Activated naive CD4-positive, alpha-beta T cell treated with anti-CD3 and anti-CD28 coated beads, Interleukin-2, amount 50 U/mL, for 72 hours (primary cell): ENCODE measurements around the gene CEP70. TPM values are rescaled to one million over a fixed set of nuclear protein-coding genes. Genes with fewer than 3 reads are reported as not detected.
"Not testable (repeated sequence)": the region's sequence is repeated elsewhere in the genome, so short reads cannot be mapped to it uniquely, and the experiment has no call there.

ENCODE experiments used
- ATAC-seq, 2 donors: fragments of 150-1000 bp; cut with Tn5 transposase; 2 replicates each; pipeline ENCODE4 v1.10.0; 2021; ENCODE audit warnings: mild to moderate bottlenecking in 2 of 2, moderate library complexity in 2 of 2
- DNase-seq, 2 donors: peaks; one replicate each; pipeline ENCODE4 v3.0.0; 2021 to 2022; ENCODE audit warnings: low spot score in 2 of 2
- H3K27ac Mint-ChIP-seq, 2 donors: one replicate each; pipeline ENCODE4 v1.8.0; 2022; ENCODE audit warnings: mild to moderate bottlenecking in 2 of 2, mixed read lengths in 2 of 2
- H3K36me3 Mint-ChIP-seq, 2 donors: one replicate each; pipeline ENCODE4 v1.8.0; 2022; ENCODE audit warnings: mixed read lengths in 2 of 2
- H3K9me3 Mint-ChIP-seq, 2 donors: one replicate each; pipeline ENCODE4 v1.8.0; 2022; ENCODE audit warnings: mixed read lengths in 2 of 2
- total RNA-seq, 2 donors: library from RNA; stranded (reverse); gene quantifications; one replicate each; pipeline ENCODE4 v1.2.3, GENCODE V29; 2022

The CEP70 gene
- total RNA-seq, 2 donors from 2014 or later, result 13.4 to 41.6 TPM

GRCh38 chr3:138494607-138494929 is 99.5 kb downstream of the CEP70 start:
- DNase-seq, result no peak
- no peak for ATAC-seq
- peaks cover 7 to 12% of the 10 kb centered on the region in 2 donors for H3K36me3 Mint-ChIP-seq
- H3K9me3 Mint-ChIP-seq, result peaks cover 5 to 17% of the 10 kb centered on the region in 2 donors
- H3K27ac Mint-ChIP-seq, result no peak overlapping the region

GRCh38 chr3:138493804-138494606 is 100.1 kb downstream of the CEP70 start:
- H3K9me3 Mint-ChIP-seq, result peaks cover 7 to 20% of the 10 kb centered on the region in 2 donors
- H3K36me3 Mint-ChIP-seq, result peaks cover 8 to 14% of the 10 kb centered on the region in 2 donors
- DNase-seq, result no peak
- peak; percentile 49 to 50 for ATAC-seq
- no peak overlapping the region for H3K27ac Mint-ChIP-seq

GRCh38 chr3:138492980-138493675 is 100.9 kb downstream of the CEP70 start:
- DNase-seq, result no peak
- no peak for ATAC-seq
- H3K27ac Mint-ChIP-seq, result no peak overlapping the region
- peaks cover 14 to 19% of the 10 kb centered on the region in 2 donors for H3K36me3 Mint-ChIP-seq
- H3K9me3 Mint-ChIP-seq, result peaks cover 11 to 25% of the 10 kb centered on the region in 2 donors

GRCh38 chr3:138491971-138492370 is 102.1 kb downstream of the CEP70 start:
- no peak overlapping the region for H3K27ac Mint-ChIP-seq
- peaks cover 25 to 28% of the 10 kb centered on the region in 2 donors for H3K36me3 Mint-ChIP-seq
- H3K9me3 Mint-ChIP-seq, result peaks cover 20 to 32% of the 10 kb centered on the region in 2 donors
- ATAC-seq, result no peak
- DNase-seq, result no peak

GRCh38 chr3:138486580-138486979 is 107.5 kb downstream of the CEP70 start:
- not testable (repeated sequence) for DNase-seq, H3K27ac Mint-ChIP-seq, ATAC-seq
- Mint-ChIP-seq H3K9me3 (peaks cover 36 to 45% of the 10 kb centered on the region in 2 donors), H3K36me3 (peaks cover 31 to 35% of the 10 kb centered on the region in 2 donors)

GRCh38 chr3:138484672-138485071 is 109.4 kb downstream of the CEP70 start:
- Mint-ChIP-seq H3K9me3 (peaks cover 32 to 36% of the 10 kb centered on the region in 2 donors), H3K36me3 (peaks cover 31 to 35% of the 10 kb centered on the region in 2 donors)
- not testable (repeated sequence) for H3K27ac Mint-ChIP-seq, ATAC-seq, DNase-seq

GRCh38 chr3:138479438-138479863 is 114.6 kb downstream of the CEP70 start:
- H3K36me3 Mint-ChIP-seq, result no peaks in the 10 kb centered on the region
- ATAC-seq (peak in 1 of 2 donors; percentile 48), DNase-seq (peak in 1 of 2 donors; percentile 64)
- H3K27ac Mint-ChIP-seq, result no peak overlapping the region
- peaks cover 0 to 5% of the 10 kb centered on the region in 2 donors for H3K9me3 Mint-ChIP-seq

- Mint-ChIP-seq H3K27ac (no peak overlapping the region), H3K36me3 (no peaks in the 10 kb centered on the region), H3K9me3 (no peaks in the 10 kb centered on the region)
- ATAC-seq (no peak), DNase-seq (no peak)
Measured at GRCh38 chr3:138477801-138478200, 116.3 kb downstream of the CEP70 start.

GRCh38 chr3:138477120-138477519 is 116.9 kb downstream of the CEP70 start:
- Mint-ChIP-seq H3K9me3 (no peaks in the 10 kb centered on the region), H3K36me3 (no peaks in the 10 kb centered on the region), H3K27ac (no peak overlapping the region)
- ATAC-seq, result no peak
- no peak for DNase-seq

GRCh38 chr3:138476526-138476925 is 117.5 kb downstream of the CEP70 start:
- H3K36me3 Mint-ChIP-seq, result no peaks in the 10 kb centered on the region
- ATAC-seq (no peak), DNase-seq (no peak)
- no peak overlapping the region for H3K27ac Mint-ChIP-seq
- H3K9me3 Mint-ChIP-seq, result no peaks in the 10 kb centered on the region

- DNase-seq (no peak), ATAC-seq (no peak)
- no peaks in the 10 kb centered on the region for H3K9me3 Mint-ChIP-seq
- no peak overlapping the region for H3K27ac Mint-ChIP-seq
- no peaks in the 10 kb centered on the region for H3K36me3 Mint-ChIP-seq
Measured at GRCh38 chr3:138474163-138474562, 119.9 kb downstream of the CEP70 start.

- no peak for ATAC-seq
- H3K36me3 Mint-ChIP-seq, result no peaks in the 10 kb centered on the region
- no peaks in the 10 kb centered on the region for H3K9me3 Mint-ChIP-seq
- no peak overlapping the region for H3K27ac Mint-ChIP-seq
- DNase-seq, result no peak
Measured at GRCh38 chr3:138473391-138473790, 120.7 kb downstream of the CEP70 start.

GRCh38 chr3:138472141-138472825 is 121.8 kb downstream of the CEP70 start:
- no peak for ATAC-seq
- DNase-seq, result no peak
- Mint-ChIP-seq H3K27ac (no peak overlapping the region), H3K36me3 (no peaks in the 10 kb centered on the region), H3K9me3 (no peaks in the 10 kb centered on the region)

- Mint-ChIP-seq H3K9me3 (no peaks in the 10 kb centered on the region), H3K27ac (no peak overlapping the region), H3K36me3 (no peaks in the 10 kb centered on the region)
- DNase-seq, result no peak
- no peak for ATAC-seq
Measured at GRCh38 chr3:138471481-138471880, 122.6 kb downstream of the CEP70 start.

- H3K9me3 Mint-ChIP-seq, result no peaks in the 10 kb centered on the region
- ATAC-seq, result no peak
Measured at GRCh38 chr3:138470687-138471086, 123.4 kb downstream of the CEP70 start.

GRCh38 chr3:138469874-138470273 is 124.2 kb downstream of the CEP70 start:
- DNase-seq (no peak), ATAC-seq (no peak)
- Mint-ChIP-seq H3K36me3 (no peaks in the 10 kb centered on the region), H3K27ac (no peak overlapping the region), H3K9me3 (no peaks in the 10 kb centered on the region)

More at GRCh38 chr3:138470687-138471086, 123.4 kb downstream of the CEP70 start:
- H3K27ac Mint-ChIP-seq, result no peak overlapping the region
- H3K36me3 Mint-ChIP-seq, result no peaks in the 10 kb centered on the region
- no peak for DNase-seq

- ATAC-seq (no peak), DNase-seq (no peak)
- Mint-ChIP-seq H3K36me3 (no peaks in the 10 kb centered on the region), H3K27ac (no peak overlapping the region), H3K9me3 (no peaks in the 10 kb centered on the region)
Measured at GRCh38 chr3:138468886-138469285, 125.2 kb downstream of the CEP70 start.
